Esophagus (tissue), 2 donors: ENCODE results near the gene RPL37A. TPM values are rescaled to one million over a fixed set of nuclear protein-coding genes. Genes with fewer than 3 reads are reported as not detected.

Source experiments
- H3K27ac ChIP-seq, 2 donors: one replicate each; pipeline ENCODE4 v1.5.1; 2013; ENCODE audit warnings: low read depth in 2 of 2, mild to moderate bottlenecking in 2 of 2, inconsistent platforms in 1 of 2, low read length in 1 of 2, moderate library complexity in 1 of 2
- H3K27me3 ChIP-seq, 2 donors: one replicate each; pipeline ENCODE4 v1.6.1; 2013; ENCODE audit warnings: low read length in 2 of 2, control low read depth in 1 of 2, mild to moderate bottlenecking in 1 of 2; ENCODE audit not compliant: insufficient read depth in 2 of 2, control insufficient read depth in 1 of 2
- H3K36me3 ChIP-seq, 2 donors: one replicate each; pipeline ENCODE4 v1.6.1; 2013; ENCODE audit warnings: low read length in 1 of 2; ENCODE audit not compliant: control insufficient read depth in 2 of 2, insufficient read depth in 2 of 2
- H3K4me1 ChIP-seq, 2 donors: one replicate each; pipeline ENCODE4 v1.6.1; 2013; ENCODE audit warnings: low read length in 1 of 2; ENCODE audit not compliant: control insufficient read depth in 2 of 2, insufficient read depth in 2 of 2
- H3K4me3 ChIP-seq, 2 donors: one replicate each; pipeline ENCODE4 v1.5.1; 2013; ENCODE audit warnings: low read length in 2 of 2, mild to moderate bottlenecking in 2 of 2, low read depth in 1 of 2, moderate library complexity in 1 of 2
- H3K9me3 ChIP-seq, 2 donors: one replicate each; pipeline ENCODE4 v1.6.1; 2013; ENCODE audit warnings: mild to moderate bottlenecking in 2 of 2, low read depth in 1 of 2, low read length in 1 of 2, moderate library complexity in 1 of 2; ENCODE audit not compliant: control insufficient read depth in 2 of 2, insufficient read depth in 1 of 2
- WGBS, 2 donors: extraction: QIAGEN DNeasy Blood & Tissue Kit; methylation state at CpG; one replicate each; pipeline ENCODE4 v1.1.7; 2013; 5-methylcytosine and 5-hydroxymethylcytosine counted together
- polyA plus RNA-seq, 2 donors: library from polyadenylated mRNA; stranded (reverse); fragments of 200-250 nt; gene quantifications; one replicate each; pipeline ENCODE4 v1.2.3, GENCODE V29; 2013
- donor health status: healthy with polysubstance abuse.
- donor health status: Bipolar disorder and iron deficiency.

The RPL37A gene
- polyA plus RNA-seq, 2 donors, result 2,435 to 5,168 TPM

GRCh38 chr2:216498070-216498378, 620 bp upstream of the RPL37A start:
- Histone ChIP-seq H3K36me3 (peaks cover 7 to 12% of the 10 kb centered on the region in 2 donors), H3K9me3 (no peaks in the 10 kb centered on the region), H3K4me3 (peak overlapping the region; percentile 82 to 93), H3K27me3 (no peaks in the 10 kb centered on the region), H3K27ac (peak overlapping the region; percentile 89 to 92), H3K4me1 (peaks cover 0 to 7% of the 10 kb centered on the region in 2 donors)
- 25 to 34% methylated on average over 6 of the region's 6 CpGs for WGBS, 2 donors

- WGBS, 2 donors, result 11 to 12% methylated on average over 6 of the region's 6 CpGs
- Histone ChIP-seq H3K36me3 (peaks cover 10 to 18% of the 10 kb centered on the region in 2 donors), H3K9me3 (no peaks in the 10 kb centered on the region), H3K27ac (no peak overlapping the region), H3K27me3 (no peaks in the 10 kb centered on the region), H3K4me1 (peaks cover 0 to 7% of the 10 kb centered on the region in 2 donors), H3K4me3 (peak overlapping the region; percentile 82 to 93)
Measured at GRCh38 chr2:216499641-216500218, 1.1 kb downstream of the RPL37A start.

- no peak overlapping the region for H3K27ac ChIP-seq
- H3K4me3 ChIP-seq, result peak overlapping the region in 1 of 2 donors; percentile 93
- no peaks in the 10 kb centered on the region for H3K27me3 ChIP-seq
- peaks cover 0 to 7% of the 10 kb centered on the region in 2 donors for H3K4me1 ChIP-seq
- no peaks in the 10 kb centered on the region for H3K9me3 ChIP-seq
- peaks cover 10 to 18% of the 10 kb centered on the region in 2 donors for H3K36me3 ChIP-seq
- WGBS, 2 donors, result 88 to 91% methylated on average over 2 of the region's 2 CpGs
Measured at GRCh38 chr2:216500572-216500971, 1.9 kb downstream of the RPL37A start.

- H3K4me1 ChIP-seq, result peaks cover 0 to 7% of the 10 kb centered on the region in 2 donors
- H3K4me3 ChIP-seq, result no peak overlapping the region
- H3K27me3 ChIP-seq, result no peaks in the 10 kb centered on the region
- H3K36me3 ChIP-seq, result peaks cover 10 to 18% of the 10 kb centered on the region in 2 donors
- no peak overlapping the region for H3K27ac ChIP-seq
- no peaks in the 10 kb centered on the region for H3K9me3 ChIP-seq
- WGBS, 2 donors, result 75 to 80% methylated on average over 8 of the region's 8 CpGs
Measured at GRCh38 chr2:216501854-216502253, 3.2 kb downstream of the RPL37A start.

- Histone ChIP-seq H3K4me3 (no peak overlapping the region), H3K4me1 (peaks cover 0 to 7% of the 10 kb centered on the region in 2 donors), H3K27me3 (no peaks in the 10 kb centered on the region), H3K36me3 (peaks cover 10 to 18% of the 10 kb centered on the region in 2 donors), H3K9me3 (no peaks in the 10 kb centered on the region), H3K27ac (no peak overlapping the region)
- WGBS, 2 donors, result 77% methylated on average over 7 of the region's 7 CpGs
Measured at GRCh38 chr2:216502381-216503158, 3.9 kb downstream of the RPL37A start.

- Histone ChIP-seq H3K4me3 (no peak overlapping the region), H3K27ac (no peak overlapping the region), H3K4me1 (peaks cover under 1 to 3% of the 10 kb centered on the region in 2 donors), H3K36me3 (peaks cover 10 to 18% of the 10 kb centered on the region in 2 donors), H3K9me3 (no peaks in the 10 kb centered on the region), H3K27me3 (no peaks in the 10 kb centered on the region)
- 89 to 90% methylated on average over 6 of the region's 6 CpGs for WGBS, 2 donors
Measured at GRCh38 chr2:216503159-216503629, 4.5 kb downstream of the RPL37A start.

- Histone ChIP-seq H3K36me3 (peaks cover 10 to 18% of the 10 kb centered on the region in 2 donors), H3K9me3 (no peaks in the 10 kb centered on the region), H3K27me3 (no peaks in the 10 kb centered on the region), H3K27ac (no peak overlapping the region), H3K4me3 (no peak overlapping the region), H3K4me1 (peaks cover 0 to 3% of the 10 kb centered on the region in 2 donors)
- 57 to 60% methylated on average over 5 of the region's 5 CpGs for whole genome bisulfite sequencing, 2 donors
Measured at GRCh38 chr2:216503697-216504375, 5.2 kb downstream of the RPL37A start.

GRCh38 chr2:216504376-216504762, 5.7 kb downstream of the RPL37A start:
- peak overlapping the region in 1 of 2 donors; percentile 7 for H3K27ac ChIP-seq
- no peak overlapping the region for H3K4me3 ChIP-seq
- peaks cover 0 to 3% of the 10 kb centered on the region in 2 donors for H3K4me1 ChIP-seq
- peaks cover 10 to 18% of the 10 kb centered on the region in 2 donors for H3K36me3 ChIP-seq
- no peaks in the 10 kb centered on the region for H3K27me3 ChIP-seq
- no peaks in the 10 kb centered on the region for H3K9me3 ChIP-seq
- 72 to 89% methylated on average over 1 of the region's 1 CpG for WGBS, 2 donors

- Histone ChIP-seq H3K36me3 (peaks cover 10 to 13% of the 10 kb centered on the region in 2 donors), H3K27ac (no peak overlapping the region), H3K9me3 (no peaks in the 10 kb centered on the region), H3K27me3 (no peaks in the 10 kb centered on the region), H3K4me1 (peaks cover 0 to 3% of the 10 kb centered on the region in 2 donors), H3K4me3 (no peak overlapping the region)
- WGBS, 2 donors, result 94 to 95% methylated on average over 15 of the region's 15 CpGs
Measured at GRCh38 chr2:216505133-216506106, 6.8 kb downstream of the RPL37A start.
